ENCODE measurements around the gene LSR.
"Not testable (repeated sequence)": the region's sequence is repeated elsewhere in the genome, so short reads cannot be mapped to it uniquely, and the experiment has no call there.

Gene LSR

GRCh38 chr19:35268536-35269437 is 20.0 kb downstream of the LSR start, which contains the start of gene USF2:
TSS of gene USF2 (plus strand) at chr19:35268962. CDS start at chr19:35269102, 140 bp downstream.
- peak; percentile 62 for DNase-seq

GRCh38 chr19:35269438-35270117 is 20.8 kb downstream of the LSR start:
- peak; percentile 69 for DNase-seq

DNA sequence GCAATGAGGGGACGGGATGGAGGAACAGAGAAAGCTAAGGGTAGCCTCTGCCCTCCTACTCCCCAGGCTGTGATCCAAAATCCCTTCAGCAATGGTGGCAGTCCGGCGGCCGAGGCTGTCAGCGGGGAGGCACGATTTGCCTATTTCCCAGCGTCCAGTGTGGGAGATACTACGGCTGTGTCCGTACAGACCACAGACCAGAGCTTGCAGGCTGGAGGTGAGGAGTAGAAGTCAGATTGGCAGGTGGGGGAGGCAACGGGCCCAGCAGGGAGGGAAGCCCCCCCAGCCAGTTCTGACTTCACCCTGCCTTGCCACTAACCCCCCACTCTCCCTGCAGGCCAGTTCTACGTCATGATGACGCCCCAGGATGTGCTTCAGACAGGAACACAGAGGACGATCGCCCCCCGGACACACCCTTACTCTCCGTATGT is 21.6 kb downstream of the LSR start:
- no peak for DNase-seq

DNA sequence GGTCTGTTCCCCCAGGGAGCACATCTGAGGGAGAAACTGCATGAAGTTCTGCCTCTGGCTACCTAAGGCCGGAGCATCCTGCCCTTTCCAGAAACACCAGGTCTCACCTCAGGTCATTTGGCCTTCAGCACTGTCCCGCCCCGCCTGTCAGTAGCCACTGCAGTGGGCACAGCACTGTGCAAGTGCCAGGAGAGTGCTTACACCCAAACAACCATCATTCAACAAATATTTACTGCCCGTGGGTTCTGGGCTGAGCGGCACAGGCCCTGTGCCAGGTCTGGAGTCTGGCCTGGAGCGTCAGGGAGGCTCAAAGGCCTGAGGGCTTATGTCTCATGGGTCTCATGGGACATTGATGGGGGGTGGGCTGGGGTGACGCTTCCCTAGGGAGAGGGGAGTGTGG is 22.7 kb downstream of the LSR start:
- DNase-seq = no peak

DNA sequence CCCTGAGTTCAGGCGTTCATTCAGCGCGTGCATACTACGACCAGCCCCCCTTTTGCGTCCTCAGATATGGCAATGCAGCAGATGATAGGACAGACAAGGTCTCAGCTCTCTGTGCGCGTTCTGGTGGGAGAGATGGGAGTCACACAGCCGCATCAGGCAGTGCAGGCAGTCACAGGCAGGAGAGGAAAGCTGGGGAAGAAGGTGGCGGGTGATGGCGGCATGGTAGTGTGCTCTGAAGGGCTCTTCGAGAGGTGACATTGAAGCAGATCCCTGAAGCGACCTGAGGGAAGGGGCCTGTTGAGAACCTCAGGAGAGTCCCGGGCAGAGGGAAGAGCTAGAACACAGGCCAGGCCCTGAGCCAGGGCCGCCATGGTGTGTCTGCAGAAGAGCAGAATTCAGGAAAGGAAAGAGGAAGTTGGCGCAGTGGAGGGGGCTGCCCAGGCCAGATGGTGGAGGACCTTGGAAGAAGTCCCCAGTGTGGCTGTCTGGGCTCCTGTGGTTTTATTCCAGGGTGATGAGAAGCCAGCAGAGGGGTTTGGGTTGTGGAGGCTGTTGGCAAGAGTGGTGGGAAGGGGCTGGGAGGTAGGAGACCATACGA is 23.4 kb downstream of the LSR start:
- DNase-seq = peak; percentile 73

- DNase-seq = no peak
Measured at GRCh38 chr19:35272954-35273649, 24.3 kb downstream of the LSR start.

GRCh38 chr19:35273686-35274259 is 25.0 kb downstream of the LSR start:
- no peak for DNase-seq

- peak; percentile 23 for DNase-seq
Measured at GRCh38 chr19:35274323-35274722, 25.5 kb downstream of the LSR start.

DNA sequence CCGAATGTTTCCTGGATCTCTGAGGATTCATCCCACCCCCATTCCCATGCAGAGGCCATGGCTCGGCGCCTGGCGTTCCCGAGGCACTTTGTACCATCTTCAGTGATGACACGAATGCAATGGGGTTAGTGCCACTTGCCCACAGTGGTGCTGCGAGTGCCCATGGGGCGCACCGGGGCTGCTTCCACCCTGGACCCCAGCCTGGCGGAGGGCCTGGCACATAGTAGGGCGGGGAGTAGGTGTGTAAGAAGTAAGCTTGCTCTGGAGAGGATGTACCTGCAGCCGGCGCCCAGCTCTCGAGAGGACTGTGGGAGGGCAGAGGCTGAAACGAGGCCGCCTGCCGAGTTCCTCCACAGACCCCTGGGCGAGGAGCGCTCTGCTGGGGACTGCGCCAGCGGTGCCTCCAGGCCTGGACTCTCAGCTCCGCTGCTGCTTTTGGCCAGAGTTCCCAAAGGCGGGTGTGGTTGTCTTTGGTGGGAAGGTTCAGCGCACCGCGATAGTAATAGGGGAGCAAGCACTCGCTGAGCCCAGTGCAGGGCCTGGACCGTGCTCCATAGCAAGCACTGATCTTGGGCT is 28.0 kb downstream of the LSR start:
- no peak for DNase-seq

GRCh38 chr19:35278578-35279284 is 29.9 kb downstream of the LSR start:
- no peak for DNase-seq

DNA sequence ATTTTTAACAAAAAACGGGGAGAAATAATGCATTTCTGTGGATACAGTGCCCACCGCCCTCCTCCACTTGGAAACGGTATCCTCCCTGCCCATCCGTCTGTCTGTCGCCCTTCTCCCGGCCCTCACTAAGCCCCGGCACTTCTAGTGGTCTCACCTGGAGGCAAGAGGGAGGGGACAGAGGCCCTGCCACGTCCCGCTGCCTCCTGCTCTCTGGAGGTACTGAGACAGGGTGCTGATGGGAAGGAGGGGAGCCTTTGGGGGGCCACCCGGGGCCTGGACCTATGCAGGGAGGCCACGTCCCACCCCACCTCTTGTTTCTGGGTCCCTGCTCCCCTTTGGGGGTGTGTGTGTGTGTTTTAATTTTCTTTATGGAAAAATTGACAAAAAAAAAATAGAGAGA is 30.6 kb downstream of the LSR start:
- no peak for DNase-seq

DNA sequence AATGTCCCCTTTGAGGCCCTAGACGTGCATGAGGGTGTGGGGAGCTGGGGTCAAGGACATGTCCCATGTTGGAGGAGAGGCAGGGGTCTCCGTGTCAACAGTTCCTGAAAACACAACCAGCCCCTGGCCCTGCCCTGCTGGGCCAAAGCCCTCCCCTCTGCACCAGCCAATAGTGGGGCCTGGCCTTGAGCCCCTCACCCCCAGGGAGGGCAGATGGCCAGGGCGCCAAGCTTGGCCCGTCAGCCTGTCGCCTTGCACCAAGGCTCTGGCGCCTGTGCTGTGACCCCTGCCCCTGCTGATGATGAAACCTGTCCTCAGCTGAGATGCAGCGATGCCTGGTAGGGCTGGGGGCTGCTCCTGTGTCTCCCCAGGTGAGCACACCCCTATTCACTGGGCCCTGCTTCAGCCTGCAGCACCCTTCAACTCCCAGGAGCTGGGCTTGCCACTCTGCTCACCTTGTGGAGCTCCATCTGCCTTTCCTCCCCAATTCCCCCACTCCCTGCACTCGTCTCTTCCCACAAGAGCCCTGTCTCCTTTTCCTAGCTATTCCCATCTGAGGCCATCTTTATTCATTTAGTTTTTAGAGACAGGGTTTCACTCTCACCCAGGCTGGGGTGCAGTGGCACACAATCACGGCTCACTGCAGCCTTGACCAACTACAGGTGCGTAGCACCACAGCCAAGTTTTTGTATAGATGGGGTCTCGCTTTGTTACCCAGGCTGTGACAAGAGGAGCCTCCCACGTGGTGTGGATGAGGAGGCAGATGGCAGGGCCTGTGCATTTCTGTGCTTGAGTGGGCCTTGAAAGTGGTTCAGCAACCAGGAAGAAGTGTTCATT is 31.4 kb downstream of the LSR start:
- no peak for DNase-seq

- DNase-seq = no peak
Measured at GRCh38 chr19:35281303-35281702, 32.5 kb downstream of the LSR start.

GRCh38 chr19:35284153-35285094 is 35.6 kb downstream of the LSR start:
- no peak for DNase-seq

- DNase-seq = peak; percentile 69
Measured at GRCh38 chr19:35285095-35285449, 36.3 kb downstream of the LSR start.

DNA sequence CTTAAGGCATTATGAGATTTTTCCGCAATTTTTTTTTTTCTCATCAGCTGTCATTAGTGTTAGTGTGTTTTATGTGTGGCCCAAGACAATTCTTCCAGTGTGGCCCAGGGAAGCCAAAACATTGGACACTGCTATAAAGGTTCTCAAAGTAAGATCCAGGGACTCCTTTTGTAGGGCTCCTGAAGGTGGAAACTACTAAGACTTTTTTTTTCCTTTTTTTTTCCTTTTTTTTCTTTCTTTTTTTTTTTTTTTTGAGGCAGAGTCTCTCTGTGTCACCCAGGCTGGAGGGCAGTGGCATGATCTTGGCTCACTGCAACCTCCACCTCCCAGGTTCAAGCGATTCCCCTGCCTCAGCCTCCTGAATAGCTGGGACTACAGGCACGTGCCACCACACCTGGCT is 36.7 kb downstream of the LSR start:
- not testable (repeated sequence) for DNase-seq

GRCh38 chr19:35286101-35286500 is 37.3 kb downstream of the LSR start:
- peak; percentile 52 for DNase-seq

GRCh38 chr19:35287713-35288112 is 38.9 kb downstream of the LSR start:
- no peak for DNase-seq

DNA sequence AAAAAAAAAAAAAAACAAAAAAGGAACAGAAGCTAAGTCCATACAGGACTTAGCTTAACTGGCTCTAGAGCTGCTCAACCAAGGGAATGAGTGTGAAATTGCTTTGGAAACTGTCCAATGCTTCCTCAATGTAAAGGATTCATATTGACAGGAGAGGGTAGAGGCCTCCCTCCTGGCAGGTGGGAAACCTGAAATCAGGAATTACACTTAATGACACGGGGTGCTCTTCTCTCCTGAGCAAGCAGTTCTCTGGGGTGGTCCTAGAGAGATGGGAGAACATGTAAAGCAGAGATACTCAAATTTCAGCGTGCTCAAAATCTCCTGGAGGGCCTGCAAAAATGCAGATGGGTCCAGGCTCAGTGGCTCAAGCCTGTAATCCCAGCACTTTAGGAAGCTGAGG is 39.5 kb downstream of the LSR start:
- no peak for DNase-seq

GRCh38 chr19:35288906-35289305 is 40.1 kb downstream of the LSR start:
- no peak for DNase-seq

All from inflammatory macrophage treated with lipopolysaccharide for 4 hours (primary cell).